Rectal smooth muscle tissue (tissue), 1 donor: Measurements from ENCODE around the gene KIF16B.
"Not testable (repeated sequence)": the region's sequence is repeated elsewhere in the genome, so short reads cannot be mapped to it uniquely, and the experiment has no call there.

Source experiments
- H3K27ac ChIP-seq: one replicate; pipeline ENCODE4 v1.7.0; 2013; ENCODE audit warnings: low read depth, low read length, inconsistent platforms
- H3K27me3 ChIP-seq: one replicate; pipeline ENCODE4 v1.7.0; 2013; ENCODE audit warnings: low read length; ENCODE audit not compliant: control insufficient read depth, insufficient read depth
- H3K36me3 ChIP-seq: one replicate; pipeline ENCODE4 v1.7.0; 2013; ENCODE audit warnings: low read length; ENCODE audit not compliant: control insufficient read depth, insufficient read depth
- H3K4me1 ChIP-seq: one replicate; pipeline ENCODE4 v1.7.0; 2013; ENCODE audit warnings: low read length; ENCODE audit not compliant: control insufficient read depth, insufficient read depth
- H3K4me3 ChIP-seq: one replicate; pipeline ENCODE4 v1.7.0; 2013; ENCODE audit warnings: low read length
- H3K9ac ChIP-seq: one replicate; pipeline ENCODE4 v1.7.0; 2013; ENCODE audit warnings: low read length

The KIF16B gene

DNA sequence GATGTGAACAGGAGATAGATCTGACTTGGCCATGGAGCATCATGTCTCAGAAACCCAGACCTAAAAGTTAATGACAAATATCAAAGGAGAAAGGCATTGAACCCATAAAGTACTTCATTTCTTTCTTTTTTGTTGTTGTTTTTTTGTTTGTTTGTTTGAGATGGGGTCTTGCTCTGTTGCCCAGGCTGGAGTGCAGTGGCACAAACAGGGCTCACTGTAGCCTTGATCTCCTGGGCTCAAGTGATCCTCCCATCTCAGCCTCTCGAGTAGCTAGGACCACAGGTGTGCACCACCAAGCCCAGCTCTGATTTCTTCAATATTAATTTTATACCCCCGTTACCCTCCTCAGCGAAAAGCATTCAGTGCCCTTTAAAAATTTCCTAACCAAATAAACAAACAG, 45.8 kb downstream of the KIF16B start:
- H3K27me3 ChIP-seq, result no peaks in the 10 kb centered on the region
- no peak overlapping the region for H3K4me3 ChIP-seq
- no peaks in the 10 kb centered on the region for H3K4me1 ChIP-seq
- H3K9ac ChIP-seq, result no peak overlapping the region
- H3K36me3 ChIP-seq, result no peaks in the 10 kb centered on the region
- H3K27ac ChIP-seq, result no peak overlapping the region

DNA sequence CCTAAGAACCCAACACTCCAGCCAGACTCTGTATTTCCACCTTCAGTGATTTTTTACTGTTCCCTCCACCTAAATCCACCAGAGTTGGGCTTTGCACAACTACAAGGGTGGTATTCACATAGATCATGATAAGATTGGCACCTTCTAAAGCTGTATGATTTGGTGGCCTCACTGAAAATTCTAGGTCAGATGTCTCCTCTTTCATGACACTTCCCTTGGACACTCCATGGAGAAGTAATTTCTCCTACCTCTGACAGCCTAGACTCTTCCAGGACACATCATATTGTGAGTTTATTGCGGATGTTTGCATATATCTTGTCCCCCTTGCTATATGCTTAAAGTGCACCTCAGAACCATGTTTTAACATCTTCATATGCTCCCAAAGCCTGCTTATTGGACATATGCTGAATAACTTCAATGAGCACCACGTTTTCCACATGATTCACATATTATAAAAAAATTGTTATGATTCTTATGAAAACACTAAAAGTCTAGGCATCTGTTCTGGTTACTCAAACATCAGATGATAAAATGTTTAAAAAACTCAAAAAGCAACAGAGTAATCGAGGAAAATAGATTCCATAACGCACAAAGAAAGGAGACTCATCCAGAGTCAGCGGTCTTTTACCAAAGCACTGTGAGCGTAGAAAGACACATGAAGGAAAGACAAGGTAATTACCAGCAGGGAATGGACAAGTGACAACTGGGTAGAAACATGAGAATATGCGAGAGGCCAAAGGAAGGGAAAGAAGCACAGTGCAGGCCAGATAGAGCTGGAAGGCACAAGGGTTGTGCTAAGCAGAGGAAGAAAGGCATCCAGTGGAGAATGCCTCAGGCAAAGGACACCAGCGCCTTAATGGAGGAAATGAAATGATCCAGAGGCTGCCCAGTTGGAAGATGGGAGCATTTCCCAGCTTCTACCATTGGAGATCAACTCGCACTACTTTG, 46.5 kb downstream of the KIF16B start:
- Histone ChIP-seq H3K27me3 (no peaks in the 10 kb centered on the region), H3K36me3 (no peaks in the 10 kb centered on the region), H3K4me1 (no peaks in the 10 kb centered on the region), H3K4me3 (no peak overlapping the region), H3K9ac (no peak overlapping the region), H3K27ac (no peak overlapping the region)

DNA sequence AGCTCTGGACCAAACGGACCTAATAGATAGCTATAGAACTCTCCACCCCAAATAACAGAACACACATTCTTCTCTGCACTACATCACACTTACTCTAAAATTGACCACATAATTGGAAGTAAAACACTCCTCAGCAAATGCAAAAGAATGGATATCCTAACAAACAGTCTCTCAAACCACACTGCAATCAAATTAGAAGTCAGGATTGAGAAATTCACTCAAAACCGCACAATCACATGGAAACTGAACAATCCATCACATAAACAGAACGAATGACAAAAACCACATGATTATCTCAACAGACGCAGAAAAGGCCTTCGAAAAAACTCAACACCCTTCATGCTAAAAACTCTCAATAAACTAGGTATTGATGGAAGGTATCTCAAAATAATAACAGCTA, 50.6 kb downstream of the KIF16B start:
- not testable (repeated sequence) for H3K9ac ChIP-seq, H3K4me1 ChIP-seq, H3K27ac ChIP-seq, H3K36me3 ChIP-seq, H3K4me3 ChIP-seq, H3K27me3 ChIP-seq

DNA sequence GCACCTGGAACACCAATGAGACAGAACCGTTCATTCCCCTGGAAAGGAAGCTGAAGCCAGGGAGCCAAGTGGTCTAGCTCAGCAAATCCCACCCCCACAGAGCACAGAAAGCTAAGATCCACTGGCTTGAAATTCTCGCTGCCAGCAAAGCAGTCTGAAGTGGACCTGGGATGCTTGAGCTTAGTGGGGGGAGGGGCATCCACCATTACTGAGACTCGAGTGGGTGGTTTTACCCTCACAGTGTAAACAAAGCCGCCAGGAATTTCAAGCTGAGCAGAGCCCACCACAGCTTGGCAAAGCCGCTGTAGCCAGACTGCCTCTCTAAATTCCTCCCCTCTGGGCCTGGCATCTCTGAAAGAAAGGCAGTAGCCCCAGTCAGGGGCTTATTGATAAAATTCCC, 53.1 kb downstream of the KIF16B start:
- Histone ChIP-seq H3K27ac (no peak overlapping the region), H3K4me1 (no peaks in the 10 kb centered on the region), H3K4me3 (no peak overlapping the region), H3K9ac (no peak overlapping the region), H3K36me3 (no peaks in the 10 kb centered on the region), H3K27me3 (no peaks in the 10 kb centered on the region)

DNA sequence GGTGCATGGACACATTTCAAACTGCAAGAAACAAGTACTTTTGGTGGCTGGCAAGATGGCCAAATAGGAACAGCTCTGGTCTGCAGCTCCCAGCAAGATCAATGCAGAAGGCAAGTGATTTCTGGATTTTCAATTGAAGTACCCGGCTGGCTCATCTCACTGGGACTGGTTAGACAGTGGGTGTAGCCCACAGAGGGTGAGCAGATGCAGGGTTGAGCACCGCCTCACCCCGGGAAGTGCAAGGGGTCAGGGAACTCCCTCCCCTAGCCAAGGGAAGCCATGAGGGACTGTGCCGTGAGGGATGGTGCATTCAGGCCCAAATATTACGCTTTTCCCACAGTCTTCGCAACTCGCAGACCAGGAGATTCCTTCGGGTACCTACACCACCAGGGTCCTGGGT, 53.6 kb downstream of the KIF16B start:
- not testable (repeated sequence) for H3K27ac ChIP-seq, H3K36me3 ChIP-seq, H3K4me3 ChIP-seq, H3K27me3 ChIP-seq, H3K4me1 ChIP-seq, H3K9ac ChIP-seq

DNA sequence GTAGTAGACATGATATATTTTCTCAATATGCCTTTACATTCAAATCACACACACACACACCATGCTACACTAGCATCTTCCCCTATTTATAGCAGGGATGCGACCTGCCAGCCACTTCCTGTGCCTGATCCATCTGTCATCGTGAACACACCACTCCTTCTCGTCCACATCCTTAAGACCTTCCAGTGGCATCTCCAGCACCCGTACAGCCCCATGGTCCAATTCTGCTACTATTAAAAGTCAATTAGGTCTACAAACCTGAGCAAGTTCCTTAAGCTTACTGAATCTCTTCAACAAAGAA, 54.5 kb downstream of the KIF16B start:
- no peaks in the 10 kb centered on the region for H3K36me3 ChIP-seq
- no peak overlapping the region for H3K4me3 ChIP-seq
- H3K9ac ChIP-seq, result no peak overlapping the region
- no peak overlapping the region for H3K27ac ChIP-seq
- H3K27me3 ChIP-seq, result no peaks in the 10 kb centered on the region
- H3K4me1 ChIP-seq, result no peaks in the 10 kb centered on the region

DNA sequence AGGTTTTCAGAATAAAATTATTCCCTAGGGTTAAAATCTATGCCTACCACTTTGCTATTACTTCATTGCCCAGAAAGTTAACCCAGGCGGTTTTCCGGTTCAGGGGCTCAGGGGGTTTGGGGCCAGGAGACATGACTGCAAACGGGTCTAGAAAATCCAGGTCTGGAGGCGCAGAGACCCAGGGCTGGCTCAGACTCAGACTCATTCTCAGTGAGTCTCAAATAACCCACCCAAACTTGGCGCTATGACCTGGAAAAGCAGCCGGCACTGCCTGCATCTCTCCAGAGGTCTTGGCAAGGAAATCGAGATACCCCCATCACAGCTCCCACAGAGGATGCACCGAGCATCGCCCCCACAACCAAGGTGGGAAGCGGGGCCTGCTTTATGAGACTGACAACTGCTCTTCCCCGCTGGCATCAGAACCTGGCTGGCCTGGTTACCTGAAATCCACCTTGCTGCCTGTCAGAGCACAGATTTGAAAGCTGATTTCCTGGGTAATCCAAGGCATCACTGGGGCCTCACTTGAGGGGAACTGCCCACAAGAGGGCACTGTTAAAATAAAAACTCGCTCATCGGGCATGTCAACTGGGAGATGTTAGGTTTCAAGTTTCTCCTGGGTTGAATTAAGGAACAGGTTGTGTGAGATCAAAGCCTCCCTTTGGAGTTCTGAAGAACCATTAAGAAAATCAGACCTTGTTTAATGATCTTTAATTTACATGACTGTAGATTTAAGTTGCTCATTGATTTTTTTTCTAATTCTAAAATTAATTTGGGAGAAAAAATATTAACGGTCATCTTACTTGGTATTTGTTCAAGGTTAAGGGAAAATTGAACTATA, 55.1 kb downstream of the KIF16B start:
- no peak overlapping the region for H3K4me3 ChIP-seq
- H3K9ac ChIP-seq, result no peak overlapping the region
- H3K27me3 ChIP-seq, result no peaks in the 10 kb centered on the region
- no peaks in the 10 kb centered on the region for H3K4me1 ChIP-seq
- H3K36me3 ChIP-seq, result no peaks in the 10 kb centered on the region
- H3K27ac ChIP-seq, result no peak overlapping the region

DNA sequence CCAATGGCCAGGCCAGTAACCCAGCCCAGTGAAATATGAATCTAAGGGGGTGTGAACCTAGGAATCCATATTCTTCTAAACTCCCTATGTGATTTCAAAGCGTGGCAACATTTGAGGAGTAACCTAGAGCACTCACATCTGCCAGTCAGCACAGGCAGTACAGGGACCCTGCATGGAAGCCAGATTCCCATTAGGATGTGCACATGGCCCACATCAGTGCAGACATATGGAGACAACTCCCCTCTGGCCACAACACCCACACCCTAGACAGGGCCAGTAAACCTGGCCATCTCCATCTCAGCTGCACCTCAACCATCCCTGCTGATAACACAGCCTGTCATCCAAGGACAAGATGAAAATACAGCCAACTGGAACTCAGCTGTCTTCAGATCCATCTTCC, 56.5 kb downstream of the KIF16B start:
- Histone ChIP-seq H3K36me3 (no peaks in the 10 kb centered on the region), H3K4me3 (no peak overlapping the region), H3K4me1 (no peaks in the 10 kb centered on the region), H3K27me3 (no peaks in the 10 kb centered on the region), H3K27ac (no peak overlapping the region), H3K9ac (no peak overlapping the region)

DNA sequence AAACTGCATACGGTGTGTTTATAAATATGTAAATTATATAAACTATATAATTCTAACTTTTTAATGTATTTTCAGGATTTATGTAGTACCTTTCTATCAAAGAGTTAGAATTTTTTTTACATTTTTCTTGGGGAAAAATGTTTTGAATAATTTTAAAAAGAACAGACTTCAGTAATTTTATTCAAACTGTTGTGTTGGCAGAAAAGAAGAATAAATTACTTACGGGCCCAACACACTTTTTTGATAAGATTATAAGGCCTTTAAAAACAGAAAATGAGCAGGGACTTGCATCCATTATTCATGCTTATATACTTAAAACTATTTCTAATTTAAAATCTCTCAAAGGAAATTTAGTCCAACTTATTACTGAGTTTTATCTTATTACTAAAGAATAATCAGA, 58.2 kb downstream of the KIF16B start:
- no peaks in the 10 kb centered on the region for H3K27me3 ChIP-seq
- no peak overlapping the region for H3K27ac ChIP-seq
- peaks cover 4% of the 10 kb centered on the region for H3K36me3 ChIP-seq
- no peak overlapping the region for H3K9ac ChIP-seq
- H3K4me1 ChIP-seq, result no peaks in the 10 kb centered on the region
- H3K4me3 ChIP-seq, result no peak overlapping the region

DNA sequence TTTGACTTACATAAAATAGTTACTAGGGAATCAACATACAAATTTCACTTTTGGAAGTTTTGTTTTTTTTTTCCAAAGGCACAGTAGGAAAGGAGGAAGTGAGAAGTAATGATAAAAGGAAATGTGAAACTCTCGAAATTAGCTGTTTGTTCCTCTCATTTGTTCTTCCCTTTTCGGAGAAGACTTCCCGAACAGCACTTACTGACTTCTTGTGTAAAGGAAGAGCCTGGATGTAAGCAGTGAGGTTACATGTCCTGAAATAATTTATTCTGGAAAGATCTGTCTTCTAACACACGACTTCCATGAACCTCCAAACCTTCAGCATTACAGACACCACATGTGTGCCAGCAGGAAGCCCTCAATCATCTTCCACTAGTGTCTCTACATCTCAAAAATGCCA, 59.1 kb downstream of the KIF16B start:
- H3K36me3 ChIP-seq, result peaks cover 4% of the 10 kb centered on the region
- no peaks in the 10 kb centered on the region for H3K27me3 ChIP-seq
- no peak overlapping the region for H3K9ac ChIP-seq
- H3K27ac ChIP-seq, result no peak overlapping the region
- H3K4me1 ChIP-seq, result no peaks in the 10 kb centered on the region
- H3K4me3 ChIP-seq, result no peak overlapping the region

DNA sequence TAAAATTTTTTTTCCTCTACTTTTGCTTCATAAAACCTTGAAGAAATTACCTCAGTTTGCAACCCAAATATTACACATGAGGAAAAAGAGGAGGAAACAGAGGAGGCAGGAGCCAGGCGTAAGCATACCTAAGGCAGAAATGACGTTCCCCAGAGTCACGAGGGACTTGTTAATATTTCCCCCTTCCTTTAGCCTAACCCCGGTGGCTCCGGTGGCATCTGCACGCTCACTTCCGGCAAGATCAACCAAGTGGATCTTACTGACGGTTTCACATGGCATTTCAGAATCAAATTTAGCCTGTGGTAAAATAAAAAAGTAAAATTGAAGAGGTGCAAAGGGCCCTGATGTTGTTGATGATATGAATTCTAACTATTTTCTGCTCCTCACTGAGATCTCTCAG, 67.4 kb downstream of the KIF16B start:
- H3K4me3 ChIP-seq, result no peak overlapping the region
- H3K4me1 ChIP-seq, result no peaks in the 10 kb centered on the region
- H3K36me3 ChIP-seq, result peaks cover 10% of the 10 kb centered on the region
- H3K9ac ChIP-seq, result no peak overlapping the region
- H3K27ac ChIP-seq, result no peak overlapping the region
- H3K27me3 ChIP-seq, result no peaks in the 10 kb centered on the region

DNA sequence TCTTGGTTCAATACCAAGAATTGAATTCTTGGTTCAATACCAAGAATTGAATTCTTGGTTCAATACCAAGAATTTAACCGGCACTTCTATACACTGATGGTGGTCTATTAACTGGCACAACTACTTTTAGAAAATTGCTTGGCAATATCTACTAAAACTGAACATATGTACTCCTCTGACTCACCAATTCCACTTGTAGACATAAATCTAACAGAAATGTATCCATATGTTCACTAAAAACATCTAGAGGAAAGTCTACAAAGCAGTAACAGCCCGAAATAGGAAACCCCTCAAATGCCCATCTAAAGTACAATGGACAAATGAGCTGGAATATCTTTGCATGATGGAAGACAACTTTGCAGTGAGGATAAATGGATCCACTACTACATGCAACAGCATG, 71.9 kb downstream of the KIF16B start:
- Histone ChIP-seq H3K36me3 (peaks cover 4% of the 10 kb centered on the region), H3K9ac (no peak overlapping the region), H3K4me1 (no peaks in the 10 kb centered on the region)

DNA sequence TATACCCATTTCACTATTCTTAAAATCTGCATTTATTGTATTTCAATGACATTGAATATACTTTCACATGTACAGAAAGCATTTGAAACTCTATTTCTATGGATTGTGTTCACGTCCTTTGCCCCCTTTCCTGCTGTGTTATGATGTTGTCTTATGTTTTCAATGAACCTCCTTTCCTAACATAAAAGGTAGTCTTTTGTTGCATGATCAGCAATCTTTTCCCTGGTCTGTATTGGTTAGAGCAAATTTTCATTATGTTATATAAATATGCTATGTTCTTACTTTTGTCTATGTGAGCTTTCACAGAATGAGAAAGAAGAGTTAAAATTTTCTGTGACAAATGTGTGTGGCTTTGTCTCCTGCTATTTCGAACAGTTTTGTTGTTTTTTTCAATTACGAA, 73.1 kb downstream of the KIF16B start:
- Histone ChIP-seq H3K4me3 (no peak overlapping the region), H3K4me1 (no peaks in the 10 kb centered on the region), H3K36me3 (peaks cover 3% of the 10 kb centered on the region), H3K27ac (no peak overlapping the region), H3K27me3 (no peaks in the 10 kb centered on the region), H3K9ac (no peak overlapping the region)

More for the DNA sequence above, 71.9 kb downstream of the KIF16B start:
- Histone ChIP-seq H3K27ac (no peak overlapping the region), H3K4me3 (no peak overlapping the region), H3K27me3 (no peaks in the 10 kb centered on the region)
